ENCODE measurements around the gene MAP3K8. TPM values are rescaled to one million over a fixed set of nuclear protein-coding genes. Genes with fewer than 3 reads are reported as not detected.
A peak's percentile ranks its signal among the peaks of the same experiment; 100 is the strongest.

MAP3K8 gene
- total and polyA plus RNA-seq, 2 donors from 2014 or later, result 6.7 to 41.6 TPM

- no peak for FAIRE-seq
- intact Hi-C loops (cut with DNase I), result loop anchor here (5.0 to 10.0 kb wide), 2 partner anchors 144 to 201 kb away; no protein-coding TSS in a partner anchor
These were observed 42.7 kb upstream of the MAP3K8 start for GRCh38 chr10:30391266-30391665.

DNA sequence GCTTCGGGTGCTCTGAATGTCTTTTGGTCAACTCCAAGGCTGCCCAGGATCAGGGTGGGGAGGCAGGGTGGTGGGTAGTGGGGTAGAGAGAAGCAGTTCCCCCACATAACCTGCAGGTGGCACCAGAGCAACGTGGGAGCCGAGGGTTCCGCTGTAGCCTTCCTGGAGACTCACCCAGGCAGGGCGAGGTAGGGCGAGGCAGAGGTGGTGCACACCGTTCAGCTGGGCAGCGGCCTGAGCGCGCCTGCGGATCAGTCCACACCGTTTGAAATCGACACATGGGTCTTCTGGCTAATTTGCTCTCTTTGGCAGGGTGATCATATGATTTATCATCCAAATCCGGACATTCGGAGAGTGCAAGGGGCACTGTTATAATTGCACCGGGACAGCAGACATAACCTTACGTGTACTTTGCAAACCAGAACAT lies 41.4 kb upstream of the MAP3K8 start:
- H3K9me3 ChIP-seq (ENCODE audit: control insufficient read depth in 2 of 3, insufficient read depth in 1 of 3, low read length in 3 of 3), result no peaks in the 10 kb centered on the region
- peak overlapping the region; percentile 38 to 48 (median 39) for H3K4me3 ChIP-seq (ENCODE audit: low read length in 3 of 3)
- no peak for FAIRE-seq
- no peaks in the 10 kb centered on the region for H3K27me3 ChIP-seq (ENCODE audit: control insufficient read depth, insufficient read depth, low read length)
- H3K9ac ChIP-seq (ENCODE audit: low read length in 3 of 3), result no peak overlapping the region
- TF ChIP-seq, protein P1, sequence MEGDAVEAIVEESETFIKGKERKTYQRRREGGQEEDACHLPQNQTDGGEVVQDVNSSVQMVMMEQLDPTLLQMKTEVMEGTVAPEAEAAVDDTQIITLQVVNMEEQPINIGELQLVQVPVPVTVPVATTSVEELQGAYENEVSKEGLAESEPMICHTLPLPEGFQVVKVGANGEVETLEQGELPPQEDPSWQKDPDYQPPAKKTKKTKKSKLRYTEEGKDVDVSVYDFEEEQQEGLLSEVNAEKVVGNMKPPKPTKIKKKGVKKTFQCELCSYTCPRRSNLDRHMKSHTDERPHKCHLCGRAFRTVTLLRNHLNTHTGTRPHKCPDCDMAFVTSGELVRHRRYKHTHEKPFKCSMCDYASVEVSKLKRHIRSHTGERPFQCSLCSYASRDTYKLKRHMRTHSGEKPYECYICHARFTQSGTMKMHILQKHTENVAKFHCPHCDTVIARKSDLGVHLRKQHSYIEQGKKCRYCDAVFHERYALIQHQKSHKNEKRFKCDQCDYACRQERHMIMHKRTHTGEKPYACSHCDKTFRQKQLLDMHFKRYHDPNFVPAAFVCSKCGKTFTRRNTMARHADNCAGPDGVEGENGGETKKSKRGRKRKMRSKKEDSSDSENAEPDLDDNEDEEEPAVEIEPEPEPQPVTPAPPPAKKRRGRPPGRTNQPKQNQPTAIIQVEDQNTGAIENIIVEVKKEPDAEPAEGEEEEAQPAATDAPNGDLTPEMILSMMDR (IDR thresholded peaks at IDR 0.05; ENCODE audit: borderline replicate concordance, extremely low read depth, insufficient read depth), result peak; percentile 88
- H3K4me1 ChIP-seq (ENCODE audit: control insufficient read depth in 2 of 3, insufficient read depth in 2 of 3, low read depth in 1 of 3, low read length in 3 of 3), result peaks cover 0 to 3% (median 0%) of the 10 kb centered on the region in 3 donors
- DNase-seq, result peak; percentile 83 to 88 (median 83)
- intact Hi-C loops (cut with DNase I), result loop anchor here (5.0 to 10.0 kb wide), 2 partner anchors 142 to 200 kb away; no protein-coding TSS in a partner anchor
- no peak overlapping the region for H3K27ac ChIP-seq (ENCODE audit: low read depth in 2 of 2, low read length in 2 of 2)
- no peaks in the 10 kb centered on the region for H3K36me3 ChIP-seq (ENCODE audit: control insufficient read depth in 2 of 3, insufficient read depth in 3 of 3, low read length in 3 of 3)

More at GRCh38 chr10:30391266-30391665, 42.7 kb upstream of the MAP3K8 start:
- Histone ChIP-seq H3K9ac (ENCODE audit: low read length in 3 of 3) (no peak overlapping the region), H3K9me3 (ENCODE audit: control insufficient read depth in 2 of 3, insufficient read depth in 1 of 3, low read length in 3 of 3) (no peaks in the 10 kb centered on the region), H3K27ac (ENCODE audit: low read depth in 2 of 2, low read length in 2 of 2) (no peak overlapping the region), H3K4me3 (ENCODE audit: low read length in 3 of 3) (no peak overlapping the region), H3K36me3 (ENCODE audit: control insufficient read depth in 2 of 3, insufficient read depth in 3 of 3, low read length in 3 of 3) (no peaks in the 10 kb centered on the region), H3K4me1 (ENCODE audit: control insufficient read depth in 2 of 3, insufficient read depth in 2 of 3, low read depth in 1 of 3, low read length in 3 of 3) (peaks cover 0 to 3% (median 0%) of the 10 kb centered on the region in 3 donors), H3K27me3 (ENCODE audit: control insufficient read depth, insufficient read depth, low read length) (no peaks in the 10 kb centered on the region)
- TF ChIP-seq, protein P1 (IDR thresholded peaks at IDR 0.05; ENCODE audit: borderline replicate concordance, extremely low read depth, insufficient read depth), result no peak
- no peak for DNase-seq

- TF ChIP-seq, protein P1 (IDR thresholded peaks at IDR 0.05; ENCODE audit: borderline replicate concordance, extremely low read depth, insufficient read depth), result no peak
- H3K27ac ChIP-seq (ENCODE audit: low read depth in 2 of 2, low read length in 2 of 2), result no peak overlapping the region
- H3K9ac ChIP-seq (ENCODE audit: low read length in 3 of 3), result no peak overlapping the region
- peaks cover 0 to 3% (median 0%) of the 10 kb centered on the region in 3 donors for H3K4me1 ChIP-seq (ENCODE audit: control insufficient read depth in 2 of 3, insufficient read depth in 2 of 3, low read depth in 1 of 3, low read length in 3 of 3)
- no peak overlapping the region for H3K4me3 ChIP-seq (ENCODE audit: low read length in 3 of 3)
- no peaks in the 10 kb centered on the region for H3K36me3 ChIP-seq (ENCODE audit: control insufficient read depth in 2 of 3, insufficient read depth in 3 of 3, low read length in 3 of 3)
- no peaks in the 10 kb centered on the region for H3K9me3 ChIP-seq (ENCODE audit: control insufficient read depth in 2 of 3, insufficient read depth in 1 of 3, low read length in 3 of 3)
- DNase-seq (no peak), FAIRE-seq (no peak)
- no peaks in the 10 kb centered on the region for H3K27me3 ChIP-seq (ENCODE audit: control insufficient read depth, insufficient read depth, low read length)
- intact Hi-C loops (cut with DNase I), result loop anchor here (10.0 kb wide), 1 partner anchor 139 kb away; no protein-coding TSS in a partner anchor
These were observed 37.7 kb upstream of the MAP3K8 start for GRCh38 chr10:30396293-30396692.

All from kidney (tissue), 14 donors.